H1 (cell line): ENCODE data around the gene SCN2A. TPM values are rescaled to one million over a fixed set of nuclear protein-coding genes. Genes with fewer than 3 reads are reported as not detected.

Experiments used
- CHD2 ChIP-seq: IDR thresholded peaks from 2 replicates; pipeline ENCODE4 v1.6.1; 2012; ENCODE audit warnings: low read length, improper control_type of control experiment
- JUN ChIP-seq: IDR thresholded peaks from 2 replicates; pipeline ENCODE4 v1.6.1; 2011; ENCODE audit warnings: low read depth, mild to moderate bottlenecking, improper control_type of control experiment, low read length
- KDM4A ChIP-seq: IDR thresholded peaks from one replicate; pipeline ENCODE4 v1.7.1; 2012; ENCODE audit warnings: low read depth, mild to moderate bottlenecking, moderate library complexity, low read length, inconsistent platforms; ENCODE audit not compliant: severe bottlenecking
- KDM5A ChIP-seq: fragments of 200-600 bp; IDR thresholded peaks from 2 replicates; pipeline ENCODE4 v1.7.1; 2012; ENCODE audit warnings: mild to moderate bottlenecking, low read length, inconsistent platforms, mixed read lengths
- SUZ12 ChIP-seq: fragments of 200-600 bp; sonication (generic); IDR thresholded peaks from 2 replicates; pipeline ENCODE4 v1.6.1; 2012; ENCODE audit warnings: mild to moderate bottlenecking, inconsistent platforms, low read length, moderate library complexity, mixed read lengths
- polyA plus RNA-seq, 7 experiments: library from polyadenylated mRNA; depleted of rRNA in 3 of 7; stranded (reverse) in 5 of 7; unstranded in 2 of 7; fragments of >200 nt in 5 of 7; fragments of 200-250 nt in 2 of 7; gene quantifications; 1 replicate in 5 of 7; 2 replicates in 1 of 7; 4 replicates in 1 of 7; pipeline versions ENCODE4 v1.2.1 to v1.2.3, GENCODE V29; 2011 to 2013; ENCODE audit warnings: missing spikeins in 2 of 7, mixed read lengths in 2 of 7
- total RNA-seq: library from RNA; stranded (reverse); fragmentation: NEBNext Ultra II Directional; extraction: Animal tissue kit (Norgen Biotek cat#: 25700); gene quantifications from 2 replicates; pipeline ENCODE4 v1.2.1, GENCODE V29; 2021

The SCN2A gene
- total and polyA plus RNA-seq, 2 of the 8 experiments (the other 6 are each of a cell fraction or from before 2014, with no cell fraction given): 0.18 to 1.1 TPM

DNA sequence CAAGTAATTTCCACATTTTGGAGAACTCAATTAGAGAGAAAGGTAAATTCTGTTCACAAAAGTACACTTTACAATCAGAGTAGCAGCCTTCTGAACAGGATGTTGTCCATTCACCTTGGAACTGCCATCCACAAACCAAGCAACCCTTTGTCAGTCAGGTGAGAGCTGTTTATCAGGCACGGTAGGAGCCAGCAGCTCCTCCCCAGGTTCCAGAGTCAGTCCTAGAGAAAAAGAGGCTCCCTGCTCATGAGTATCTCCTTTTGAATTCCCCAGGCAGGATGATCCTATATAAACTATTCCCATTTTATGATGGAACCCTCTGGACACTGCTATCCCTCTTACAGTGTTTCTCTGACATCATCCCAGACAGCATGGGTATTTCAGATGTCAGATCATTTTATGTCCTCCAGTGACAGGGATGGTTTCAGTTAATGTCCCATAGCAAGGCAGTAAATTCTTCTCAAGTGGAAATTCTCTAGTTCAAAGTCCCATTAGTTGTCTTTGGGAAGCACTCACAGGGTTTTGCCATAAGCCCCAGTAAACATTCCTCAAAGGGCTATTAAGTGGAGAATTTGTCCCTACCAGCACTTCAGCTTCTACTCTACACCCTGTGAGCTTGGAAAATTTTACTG, 195.8 kb downstream of the SCN2A start (continued):
- no peak for TF ChIP-seq SUZ12
- no peak for TF ChIP-seq KDM4A
- no peak for TF ChIP-seq JUN
- no peak for TF ChIP-seq CHD2
- no peak for TF ChIP-seq KDM5A
- TF ChIP-seq, all 59 proteins: peak for 0
